B cell (primary cell): ENCODE results near the gene RETN. TPM values are rescaled to one million over a fixed set of nuclear protein-coding genes. Genes with fewer than 3 reads are reported as not detected.
A peak's percentile ranks its signal among the peaks of the same experiment; 100 is the strongest.

Source experiments
- ATAC-seq: fragments of 200-7000 bp; cut with Tn5 transposase; one replicate; pipeline ENCODE4 v1.10.0; 2021; ENCODE audit warnings: low read depth, mild to moderate bottlenecking, moderate number of reproducible peaks, moderate library complexity
- CTCF ChIA-PET: fragments of 350-600 bp; sonication (Branson Sonifier 250); formaldehyde crosslinking; loops from one replicate; lab custom pipeline; 2021; ENCODE audit warnings: antibody characterized with exemption, inconsistent platforms; lab: Charles Lee
- POLR2A ChIA-PET: fragments of 350-600 bp; sonication (Branson Sonifier 250); formaldehyde crosslinking; loops from one replicate; lab custom pipeline; 2021; ENCODE audit warnings: antibody characterized with exemption; lab: Charles Lee
- DNase-seq: peaks from one replicate; pipeline ENCODE4 v3.0.0; 2013
- H2AFZ ChIP-seq: 2 replicates; pipeline ENCODE4 v1.6.1; 2012; ENCODE audit warnings: mild to moderate bottlenecking, low read depth, low read length; ENCODE audit not compliant: insufficient read depth, poor library complexity, severe bottlenecking
- H3K27ac ChIP-seq, 2 donors: 1 replicate in 1 of 2; 2 replicates in 1 of 2; pipeline ENCODE4 v1.5.1; 2012 to 2013; ENCODE audit warnings: low read length in 2 of 2, mild to moderate bottlenecking in 2 of 2, moderate library complexity in 1 of 2
- H3K27me3 ChIP-seq, 4 experiments: fragments of 200-600 bp in 1 of 4; sonication (generic) in 1 of 4; replicated peaks in 1 of 4; 1 replicate in 2 of 4; 2 replicates in 2 of 4; pipeline versions ENCODE4 v1.6.1 to v1.7.0; 2013 to 2016; ENCODE audit warnings: low read length in 3 of 4, mild to moderate bottlenecking in 2 of 4, mixed read lengths in 1 of 4, moderate library complexity in 1 of 4; ENCODE audit not compliant: insufficient read depth in 4 of 4, control insufficient read depth in 3 of 4; ENCODE audit errors: control extremely low read depth in 1 of 4
- H3K36me3 ChIP-seq, 2 experiments: replicated peaks in 1 of 2; 1 replicate in 1 of 2; 2 replicates in 1 of 2; pipeline versions ENCODE4 v1.6.1 to v1.7.1; 2013; ENCODE audit warnings: low read length in 1 of 2; ENCODE audit not compliant: insufficient read depth in 2 of 2, control insufficient read depth in 1 of 2; ENCODE audit errors: control extremely low read depth in 1 of 2, extremely low read depth in 1 of 2
- H3K4me1 ChIP-seq, 2 donors: fragments of 200-600 bp in 1 of 2; sonication (generic) in 1 of 2; 1 replicate in 1 of 2; 2 replicates in 1 of 2; pipeline versions ENCODE4 v1.5.1 to v1.6.1; 2013 to 2017; ENCODE audit warnings: low read length in 2 of 2; ENCODE audit not compliant: control insufficient read depth in 2 of 2, insufficient read depth in 2 of 2
- H3K4me2 ChIP-seq: replicated peaks from 2 replicates; pipeline ENCODE3; 2012; ENCODE audit warnings: mild to moderate bottlenecking, low read depth, low read length; ENCODE audit not compliant: poor library complexity, severe bottlenecking
- H3K4me3 ChIP-seq, 5 experiments: fragments of 200-600 bp in 1 of 5; sonication (generic) in 1 of 5; 1 replicate in 3 of 5; 2 replicates in 2 of 5; pipeline versions ENCODE4 v1.5.1 to v1.7.0; 2011 to 2016; ENCODE audit warnings: low read length in 4 of 5, mild to moderate bottlenecking in 4 of 5, low read depth in 2 of 5, control low read depth in 1 of 5, moderate library complexity in 1 of 5; ENCODE audit not compliant: insufficient read depth in 1 of 5; ENCODE audit errors: control extremely low read depth in 1 of 5, extremely low read depth in 1 of 5
- H3K79me2 ChIP-seq: fragments of 200-600 bp; sonication (generic); one replicate; pipeline ENCODE4 v1.6.0; 2016; ENCODE audit warnings: low read length; ENCODE audit not compliant: control insufficient read depth, insufficient read depth
- H3K9ac ChIP-seq: fragments of 200-600 bp; sonication (generic); 2 replicates; pipeline ENCODE4 v1.6.1; 2017; ENCODE audit warnings: mild to moderate bottlenecking, low read length, moderate library complexity
- H3K9me3 ChIP-seq, 3 donors: one replicate each; pipeline versions ENCODE4 v1.6.1 to v1.7.1; 2013; ENCODE audit warnings: low read length in 2 of 3; ENCODE audit not compliant: control insufficient read depth in 2 of 3, insufficient read depth in 1 of 3; ENCODE audit errors: control extremely low read depth in 1 of 3
- H4K20me1 ChIP-seq: 2 replicates; pipeline ENCODE4 v1.6.0; 2012; ENCODE audit warnings: mild to moderate bottlenecking, low read length; ENCODE audit not compliant: insufficient read depth, control insufficient read depth, poor library complexity, severe bottlenecking
- H3K27ac Mint-ChIP-seq: one replicate; pipeline ENCODE4 v1.8.0; 2021; ENCODE audit warnings: mixed read lengths
- H3K27me3 Mint-ChIP-seq: one replicate; pipeline ENCODE4 v1.8.0; 2021; ENCODE audit warnings: mixed read lengths
- H3K4me1 Mint-ChIP-seq: one replicate; pipeline ENCODE4 v1.8.0; 2021; ENCODE audit warnings: mixed read lengths
- H3K4me3 Mint-ChIP-seq: one replicate; pipeline ENCODE4 v1.8.0; 2021; ENCODE audit warnings: mixed read lengths
- H3K9me3 Mint-ChIP-seq: one replicate; pipeline ENCODE4 v1.8.0; 2022; ENCODE audit warnings: mixed read lengths; ENCODE audit not compliant: insufficient read depth
- CTCF ChIP-seq: fragments of 200-600 bp; IDR thresholded peaks from one replicate; pipeline ENCODE4 v1.8.0; 2022; ENCODE audit warnings: antibody characterized with exemption, mild to moderate bottlenecking
- EZH2 ChIP-seq: IDR thresholded peaks from 2 replicates; pipeline ENCODE4 v1.6.1; 2012; ENCODE audit warnings: borderline replicate concordance, low read depth, mild to moderate bottlenecking, moderate library complexity, low read length; ENCODE audit not compliant: insufficient read depth, poor library complexity, severe bottlenecking
- WGBS: methylation state at CpG from one replicate; pipeline ENCODE4 v1.1.5; 2013; ENCODE audit warnings: missing lambda C conversion rate; ENCODE audit not compliant: insufficient coverage; 5-methylcytosine and 5-hydroxymethylcytosine counted together
- intact Hi-C: fragments of 100-400 bp; cut with micrococcal nuclease; formaldehyde crosslinking; loops from one replicate; pipeline ENCODE4 v1.10.0; 2022
- polyA plus RNA-seq: library from polyadenylated mRNA; depleted of rRNA; stranded (reverse); fragments of >200 nt; gene quantifications from 2 replicates; pipeline ENCODE4 v1.2.3, GENCODE V29; 2012
- total RNA-seq, 2 donors: library from RNA; stranded (reverse); fragments of 120-200 nt in 1 of 2; gene quantifications; 1 replicate in 1 of 2; 2 replicates in 1 of 2; pipeline versions ENCODE4 v1.2.3 to v1.2.4, GENCODE V29; 2013 to 2022

RETN gene
- total and polyA plus RNA-seq, 2 donors (not counting 1 experiment from before 2014, with no cell fraction given), result not detected

GRCh38 chr19:7680606-7681339, 11.9 kb downstream of the RETN start, which contains the start of gene TRAPPC5:
TRAPPC5 (plus strand) TSS chr19:7680833; CDS start chr19:7682254, 1,421 bp downstream.
- Mint-ChIP-seq H3K9me3 (no peaks in the 10 kb centered on the region), H3K27ac (peak within 1 kb of the TSS; percentile 92), H3K4me3 (peak within 1 kb of the TSS; percentile 87), H3K27me3 (peaks cover 15% of the 10 kb centered on the region), H3K4me1 (peaks cover 63% of the 10 kb centered on the region)
- peak; percentile 65 for ATAC-seq
- no peak for TF ChIP-seq EZH2
- TF ChIP-seq CTCF, result peak; percentile 95
- ChIA-PET POLR2A (interaction anchor here (0.6 to 1.5 kb wide), 8 partner anchors 17 to 125 kb away, joined by 3 to 15 read pairs (median 4); partner anchors contain the start of gene FCER2), CTCF (interaction anchor here (0.5 to 5.4 kb wide), 50 partner anchors 10 to 578 kb away, joined by 3 to 145 read pairs (median 5); partner anchors contain the start of genes FCER2, MAP2K7, PET100 and RETN)
- Histone ChIP-seq H3K4me3 (peak within 1 kb of the TSS; percentile 35 to 98 (median 93)), H3K4me1 (peaks cover 37 to 45% of the 10 kb centered on the region in 2 donors), H3K9me3 (peaks cover 0 to 9% (median 0%) of the 10 kb centered on the region in 3 donors), H3K36me3 (peaks cover 0 to 21% of the 10 kb centered on the region in 2 experiments), H3K9ac (peak within 1 kb of the TSS; percentile 79), H4K20me1 (peaks cover 33% of the 10 kb centered on the region), H3K4me2 (peak within 1 kb of the TSS; percentile 94), H3K27ac (peak within 1 kb of the TSS; percentile 79 to 92), H3K27me3 (peaks cover 0 to 21% (median 3%) of the 10 kb centered on the region in 4 experiments), H3K79me2 (peaks cover 32% of the 10 kb centered on the region), H2AFZ (peak within 1 kb of the TSS; percentile 85)
- peak; percentile 93 for DNase-seq
- WGBS, result under 1% methylated on average over 79 of the region's 79 CpGs
- intact Hi-C loops, result loop anchor here (1.0 to 5.0 kb wide), 4 partner anchors 14 to 37 kb away; partner anchors contain the start of gene FCER2
